Measurements from ENCODE around the gene SYT17.

The SYT17 gene

GRCh38 chr16:19290860-19291259 lies 122.8 kb downstream of the SYT17 start:
- no peak overlapping the region for H3K4me3 ChIP-seq (ENCODE audit: low read length)
- TF ChIP-seq ZNF274 (IDR thresholded peaks at IDR 0.05; ENCODE audit: low read depth, low read length), result no peak

- TF ChIP-seq ZNF274 (IDR thresholded peaks at IDR 0.05; ENCODE audit: low read depth, low read length), result no peak
- H3K4me3 ChIP-seq (ENCODE audit: low read length), result no peak overlapping the region
Measured at GRCh38 chr16:19291475-19291874, 123.4 kb downstream of the SYT17 start.

GRCh38 chr16:19292186-19292585 lies 124.1 kb downstream of the SYT17 start:
- no peak overlapping the region for H3K4me3 ChIP-seq (ENCODE audit: low read length)
- TF ChIP-seq ZNF274 (IDR thresholded peaks at IDR 0.05; ENCODE audit: low read depth, low read length), result no peak

- TF ChIP-seq ZNF274 (IDR thresholded peaks at IDR 0.05; ENCODE audit: low read depth, low read length), result no peak
- H3K4me3 ChIP-seq (ENCODE audit: low read length), result no peak overlapping the region
Measured at GRCh38 chr16:19294156-19294649, 126.2 kb downstream of the SYT17 start.

GRCh38 chr16:19295393-19295792 lies 127.4 kb downstream of the SYT17 start:
- no peak overlapping the region for H3K4me3 ChIP-seq (ENCODE audit: low read length)
- no peak for TF ChIP-seq ZNF274 (IDR thresholded peaks at IDR 0.05; ENCODE audit: low read depth, low read length)

GRCh38 chr16:19297454-19297853 lies 129.4 kb downstream of the SYT17 start:
- TF ChIP-seq ZNF274 (IDR thresholded peaks at IDR 0.05; ENCODE audit: low read depth, low read length), result no peak
- H3K4me3 ChIP-seq (ENCODE audit: low read length), result no peak overlapping the region

- no peak for TF ChIP-seq ZNF274 (IDR thresholded peaks at IDR 0.05; ENCODE audit: low read depth, low read length)
- no peak overlapping the region for H3K4me3 ChIP-seq (ENCODE audit: low read length)
Measured at GRCh38 chr16:19299565-19299964, 131.5 kb downstream of the SYT17 start.

- TF ChIP-seq ZNF274 (IDR thresholded peaks at IDR 0.05; ENCODE audit: low read depth, low read length), result no peak
- no peak overlapping the region for H3K4me3 ChIP-seq (ENCODE audit: low read length)
Measured at GRCh38 chr16:19301931-19302330, 133.9 kb downstream of the SYT17 start.

- no peak overlapping the region for H3K4me3 ChIP-seq (ENCODE audit: low read length)
- TF ChIP-seq ZNF274 (IDR thresholded peaks at IDR 0.05; ENCODE audit: low read depth, low read length), result no peak
Measured at GRCh38 chr16:19304750-19305149, 136.7 kb downstream of the SYT17 start.

- H3K4me3 ChIP-seq (ENCODE audit: low read length), result no peak overlapping the region
- TF ChIP-seq ZNF274 (IDR thresholded peaks at IDR 0.05; ENCODE audit: low read depth, low read length), result no peak
Measured at GRCh38 chr16:19305443-19305842, 137.4 kb downstream of the SYT17 start.

- H3K4me3 ChIP-seq (ENCODE audit: low read length), result no peak overlapping the region
Measured at GRCh38 chr16:19307587-19308241, 139.7 kb downstream of the SYT17 start.

GRCh38 chr16:19308392-19308791 lies 140.4 kb downstream of the SYT17 start:
- TF ChIP-seq ZNF274 (IDR thresholded peaks at IDR 0.05; ENCODE audit: low read depth, low read length), result no peak

More at GRCh38 chr16:19307587-19308241, 139.7 kb downstream of the SYT17 start:
- TF ChIP-seq ZNF274 (IDR thresholded peaks at IDR 0.05; ENCODE audit: low read depth, low read length), result no peak

GRCh38 chr16:19309178-19309577 lies 141.1 kb downstream of the SYT17 start:
- H3K4me3 ChIP-seq (ENCODE audit: low read length), result no peak overlapping the region
- TF ChIP-seq ZNF274 (IDR thresholded peaks at IDR 0.05; ENCODE audit: low read depth, low read length), result no peak

More at GRCh38 chr16:19308392-19308791, 140.4 kb downstream of the SYT17 start:
- H3K4me3 ChIP-seq (ENCODE audit: low read length), result no peak overlapping the region

- no peak for TF ChIP-seq ZNF274 (IDR thresholded peaks at IDR 0.05; ENCODE audit: low read depth, low read length)
- H3K4me3 ChIP-seq (ENCODE audit: low read length), result no peak overlapping the region
Measured at GRCh38 chr16:19314718-19315425, 146.8 kb downstream of the SYT17 start.

- TF ChIP-seq ZNF274 (IDR thresholded peaks at IDR 0.05; ENCODE audit: low read depth, low read length), result no peak
- no peak overlapping the region for H3K4me3 ChIP-seq (ENCODE audit: low read length)
Measured at GRCh38 chr16:19315889-19316433, 147.9 kb downstream of the SYT17 start.
